Measurements from ENCODE around the gene HOXD8.

Gene HOXD8

GRCh38 chr2:176128982-176129796 lies at the start of gene HOXD8:
Gene HOXD8, plus strand, starts transcription at chr2:176129705. Its CDS starts 662 bp downstream, at chr2:176130367.
- peak; percentile 72 for DNase-seq

DNA sequence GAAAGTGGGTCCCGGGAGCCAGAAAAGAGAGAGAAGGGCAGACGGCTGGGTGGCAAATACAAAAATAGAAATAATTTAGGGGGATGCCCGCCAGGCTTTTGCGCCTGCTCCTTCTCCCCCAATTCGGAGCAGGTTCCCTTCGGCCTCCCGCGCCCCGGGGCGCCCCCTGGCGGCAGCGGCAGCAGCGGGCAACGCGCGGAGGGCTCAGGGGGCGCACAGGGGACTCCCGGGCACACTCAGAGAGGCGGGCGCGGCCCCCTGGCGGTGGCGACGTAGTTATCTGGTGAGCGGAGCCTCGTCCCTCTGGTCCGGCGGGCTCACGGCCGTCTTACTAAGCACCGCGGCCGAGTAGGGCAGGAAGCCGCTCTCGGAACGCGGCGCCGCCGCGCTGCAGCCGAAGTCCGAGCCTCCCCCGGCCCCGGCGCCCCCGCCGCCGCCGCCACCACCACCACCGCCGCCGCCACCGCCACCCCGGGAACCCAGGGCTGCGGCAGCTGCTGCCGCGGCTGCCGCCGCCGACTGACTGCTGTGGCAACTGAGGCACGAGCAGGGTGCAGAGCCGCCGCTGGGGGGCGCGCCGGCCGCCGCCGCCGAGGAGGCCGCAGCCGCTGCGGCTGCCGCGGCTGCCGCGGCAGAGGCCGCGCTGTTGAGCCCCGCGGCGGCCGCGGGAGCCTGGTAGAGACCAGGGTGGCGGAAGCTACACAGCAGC lies 49.5 kb upstream of the HOXD8 start:
- DNase-seq, result no peak

DNA sequence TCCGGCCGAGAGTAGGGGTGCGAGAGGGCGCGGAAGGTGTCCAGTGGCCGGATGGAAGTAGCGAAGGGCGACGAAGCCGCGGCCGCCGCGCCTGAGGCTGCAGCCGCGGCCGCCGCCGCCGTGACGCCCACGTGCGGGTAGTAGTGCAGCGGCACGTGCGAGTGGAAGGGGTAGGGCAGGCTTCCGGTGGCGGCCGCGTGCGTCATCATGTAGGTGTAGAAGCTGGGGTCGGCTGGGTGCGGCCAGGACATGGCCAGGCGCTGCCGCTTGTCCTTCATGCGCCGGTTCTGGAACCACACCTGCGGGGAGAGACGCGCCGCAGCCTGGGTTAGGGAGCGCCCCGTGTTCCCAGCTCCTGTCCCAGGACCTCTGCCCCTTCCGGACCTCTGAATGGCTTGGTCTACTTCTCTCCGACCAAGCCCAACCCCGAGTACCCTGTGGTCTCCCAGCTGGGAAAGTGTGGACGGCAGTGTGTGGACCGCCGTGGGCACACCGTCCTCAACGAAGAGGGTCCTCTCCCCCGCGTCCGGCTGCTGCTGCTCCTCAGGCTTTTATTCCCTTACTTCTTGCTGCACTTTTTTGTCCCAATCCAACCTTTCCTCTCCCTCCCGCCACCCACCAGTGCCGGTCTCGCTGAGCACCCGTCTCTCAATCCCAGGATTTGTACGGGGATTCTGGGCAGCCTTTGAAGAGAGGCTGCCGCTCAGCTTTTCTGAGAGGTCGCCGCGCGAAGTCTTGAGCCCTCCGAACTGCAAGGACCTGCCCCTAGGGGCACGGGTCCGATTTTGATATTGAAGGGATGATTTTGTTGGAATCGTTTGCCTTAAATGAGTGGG lies 48.7 kb upstream of the HOXD8 start:
- DNase-seq, result no peak

GRCh38 chr2:176081376-176081836 lies 48.1 kb upstream of the HOXD8 start:
- no peak for DNase-seq

DNA sequence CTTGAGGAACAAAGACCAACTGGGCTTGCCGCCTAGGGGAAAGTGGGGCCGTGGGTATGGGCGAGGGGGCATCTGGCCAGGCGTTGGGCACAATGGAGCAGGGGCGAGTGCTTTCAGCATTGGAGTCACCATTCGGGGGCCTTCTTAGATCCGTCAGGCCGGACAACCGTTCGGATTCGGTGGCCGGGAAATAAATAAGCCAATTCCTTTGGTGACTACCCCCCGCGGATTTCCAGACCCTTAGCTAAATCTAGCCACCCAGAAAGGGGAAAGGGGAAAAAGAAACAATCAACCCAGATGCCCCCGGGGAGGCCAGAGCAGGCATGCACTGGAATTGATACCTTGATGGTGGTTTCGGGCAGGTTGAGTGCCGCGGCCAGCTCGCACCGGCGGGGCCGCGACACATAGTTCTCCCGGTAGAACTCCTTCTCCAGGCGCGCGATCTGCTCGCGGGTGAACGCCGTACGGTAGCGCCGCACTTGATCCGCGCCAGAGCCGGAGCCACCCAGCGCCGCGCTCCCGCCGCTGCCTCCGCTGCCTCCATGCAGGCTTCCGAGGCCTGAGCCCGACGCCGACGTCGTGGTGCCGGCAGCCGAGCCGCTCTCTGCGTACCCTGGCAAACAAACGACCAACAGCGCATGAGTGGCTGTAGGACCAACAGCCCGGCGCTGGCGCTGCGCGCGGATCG lies 47.5 kb upstream of the HOXD8 start:
- DNase-seq, result no peak

GRCh38 chr2:176082525-176082823 lies 47.0 kb upstream of the HOXD8 start:
- DNase-seq, result no peak

DNA sequence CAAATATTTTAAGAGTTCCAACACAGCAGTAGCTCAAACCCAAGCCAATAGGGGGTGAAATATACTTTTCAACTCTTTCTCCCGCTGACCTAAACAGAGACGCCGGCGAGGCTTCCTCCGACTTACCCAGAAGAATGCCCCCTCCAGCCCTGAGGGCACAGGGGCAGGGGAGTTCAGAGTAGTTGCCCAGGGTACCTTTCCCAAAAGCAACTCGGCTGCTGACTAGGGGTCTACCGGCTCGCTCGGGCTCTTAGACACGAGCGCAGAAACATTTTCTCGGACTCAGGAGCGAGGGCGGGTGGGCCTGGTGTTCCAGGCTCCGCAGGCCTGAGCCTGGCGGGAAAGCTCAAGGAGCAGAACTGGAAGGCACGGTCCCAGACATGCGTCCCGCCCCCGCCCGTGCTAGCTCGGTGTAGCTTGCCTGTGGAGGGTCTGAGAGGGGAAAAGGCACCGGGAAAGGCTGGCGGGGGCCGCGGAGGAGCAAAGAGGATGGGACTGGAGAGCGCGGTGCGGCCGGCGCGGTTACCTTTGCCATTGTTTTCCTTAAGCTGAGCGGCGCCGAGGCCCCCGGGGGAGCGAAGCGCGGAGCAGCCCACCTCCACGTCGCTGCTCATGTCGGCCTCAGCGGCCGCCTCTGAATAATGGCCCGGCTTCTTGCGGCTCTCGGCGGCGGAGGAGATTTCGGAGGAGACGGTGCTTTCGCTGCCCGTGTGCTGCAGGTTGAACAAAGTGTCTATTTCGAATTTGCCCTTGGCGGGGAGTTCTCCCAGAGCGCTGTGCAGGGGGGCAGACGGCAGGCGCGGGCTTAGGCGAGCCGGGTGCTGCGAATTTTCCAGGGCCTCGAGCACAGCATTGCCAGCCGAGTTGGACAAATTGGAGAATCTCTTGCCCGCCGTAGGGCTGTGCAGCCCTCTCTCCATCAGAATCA lies 46.4 kb upstream of the HOXD8 start:
- DNase-seq, result no peak

GRCh38 chr2:176083796-176084261 lies 45.7 kb upstream of the HOXD8 start, which contains the start of gene EVX2:
Gene EVX2, minus strand, starts transcription at chr2:176083962. Its CDS starts 186 bp downstream, at chr2:176083776.
- no peak for DNase-seq

DNA sequence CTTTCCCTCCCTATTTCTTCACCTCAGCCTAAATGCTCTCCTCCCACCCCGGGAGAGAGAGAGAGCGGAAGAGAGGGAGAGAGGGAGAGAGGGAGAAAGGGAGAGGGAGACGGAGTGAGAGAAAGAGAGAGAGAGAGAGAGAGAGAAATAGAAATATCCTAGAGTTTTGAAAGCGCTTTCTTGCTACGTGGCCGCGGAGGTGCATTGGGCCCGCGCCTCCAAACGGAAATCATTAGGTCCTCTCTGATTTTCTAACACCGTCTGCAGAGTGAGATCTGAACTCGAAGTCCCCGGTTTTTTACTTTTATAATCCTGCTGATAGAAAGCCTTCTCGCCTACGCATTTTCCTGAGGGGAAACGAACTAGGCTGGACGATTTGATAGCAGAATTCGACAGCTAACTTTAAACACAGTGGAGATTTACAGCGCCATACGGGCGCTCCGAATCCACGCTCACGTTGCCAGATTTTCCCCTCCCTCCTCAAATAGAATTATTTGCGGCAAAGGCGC lies 44.8 kb upstream of the HOXD8 start:
- DNase-seq, result no peak

DNA sequence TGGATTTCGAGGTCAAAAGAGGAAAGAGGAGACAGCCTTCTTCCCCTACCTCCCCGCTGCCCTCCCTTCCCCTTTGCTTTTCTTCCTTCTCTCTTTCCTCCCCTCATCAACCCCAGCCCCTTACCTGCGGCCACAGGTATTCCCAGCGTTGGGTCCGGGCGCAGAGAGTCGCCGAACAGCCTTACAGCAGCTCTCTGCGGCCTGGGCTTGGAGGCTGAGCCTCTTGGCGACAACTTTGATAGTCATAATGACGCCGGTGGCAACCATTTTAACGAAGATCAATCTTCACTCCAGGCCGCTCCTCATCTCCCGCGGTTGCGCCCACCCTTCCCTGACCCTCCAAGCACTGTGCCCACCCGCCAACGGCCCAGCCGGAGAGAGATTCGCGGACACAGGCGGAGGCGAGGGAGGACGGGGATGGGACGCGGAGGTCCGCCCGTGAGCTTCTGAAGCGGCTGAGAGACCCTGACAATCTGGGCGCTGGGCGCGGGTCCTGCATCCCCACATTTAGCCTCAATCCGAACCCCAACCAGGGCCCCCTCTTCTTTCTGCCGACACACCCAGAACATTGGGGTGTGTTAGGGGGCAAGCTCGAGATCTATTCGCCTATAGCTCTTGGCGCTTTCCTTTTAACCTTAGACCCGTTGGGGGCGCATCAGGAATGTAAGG lies 44.3 kb upstream of the HOXD8 start:
- no peak for DNase-seq

DNA sequence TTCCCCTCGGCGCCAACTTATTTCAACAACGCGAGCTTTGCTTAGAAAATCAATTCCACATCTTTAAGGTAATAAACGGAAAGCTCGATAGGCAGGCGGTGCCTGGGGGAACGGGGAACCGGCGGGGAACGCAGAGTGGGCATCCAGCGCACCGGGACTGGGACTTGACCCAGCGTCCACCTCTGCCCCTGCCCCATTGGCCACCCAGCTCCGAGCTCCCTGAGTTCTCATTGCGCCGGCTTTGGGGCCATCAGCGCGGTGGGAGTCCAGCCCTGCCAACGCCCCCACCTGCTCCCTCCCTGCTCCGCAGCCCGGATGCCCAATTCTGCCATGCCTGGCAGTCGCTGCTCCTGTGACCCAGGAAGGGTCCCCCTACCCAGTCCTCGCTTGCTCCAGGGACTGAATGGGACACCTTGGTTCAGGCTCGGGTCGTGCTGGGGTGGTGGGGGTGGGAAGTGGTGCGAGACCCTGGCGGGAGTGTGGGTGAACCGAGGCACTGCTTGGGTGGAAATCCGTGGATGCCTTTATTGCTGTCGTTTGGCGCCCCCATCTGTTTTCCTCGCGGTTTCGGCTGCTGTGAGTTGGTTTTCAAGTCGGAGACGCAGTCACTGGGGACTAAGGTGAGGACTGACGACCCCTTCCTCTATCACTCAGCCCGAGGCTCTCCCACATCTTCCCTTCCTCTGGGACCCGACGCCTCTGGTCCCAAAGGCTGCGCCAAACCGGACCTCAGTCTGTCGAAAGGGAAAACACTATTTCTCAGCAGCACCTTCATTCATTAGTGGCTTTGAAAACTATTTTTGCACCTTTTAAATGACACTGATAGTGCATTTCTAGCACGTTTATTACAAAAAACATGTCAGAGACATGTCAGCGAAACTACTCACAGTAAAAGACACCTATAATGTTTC lies 43.4 kb upstream of the HOXD8 start:
- DNase-seq, result no peak

GRCh38 chr2:176087330-176088047 lies 42.0 kb upstream of the HOXD8 start:
- peak; percentile 53 for DNase-seq

- peak; percentile 42 for DNase-seq
Measured at GRCh38 chr2:176088048-176088936, 41.2 kb upstream of the HOXD8 start.

- DNase-seq, result no peak
Measured at GRCh38 chr2:176088937-176089842, 40.3 kb upstream of the HOXD8 start.

DNA sequence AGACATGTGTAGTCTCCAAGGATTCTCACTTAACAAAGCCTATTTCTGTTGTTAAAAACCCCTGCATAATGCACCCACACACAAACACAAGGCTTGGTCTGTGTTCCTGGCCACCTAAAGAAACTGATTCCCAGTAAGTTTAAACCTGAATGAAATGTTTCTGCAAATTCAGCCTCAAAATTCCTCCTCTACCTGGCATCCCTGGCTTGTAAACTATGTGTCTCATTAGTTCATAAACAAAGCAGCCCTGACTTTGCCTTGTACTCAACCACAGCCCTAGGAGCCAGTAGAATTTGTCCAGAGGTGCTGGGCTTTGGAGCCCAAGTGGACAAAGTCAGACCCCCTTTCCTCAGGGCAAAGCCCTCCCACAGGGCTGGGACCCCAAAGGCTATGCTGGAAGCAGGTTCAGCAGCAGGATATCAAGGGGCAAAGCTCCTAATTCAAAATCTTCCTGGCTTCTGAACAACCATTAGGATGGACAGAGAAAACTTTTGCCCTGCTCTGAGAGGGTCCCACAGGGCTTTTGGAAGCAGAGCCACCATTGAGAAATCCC lies 39.6 kb upstream of the HOXD8 start:
- no peak for DNase-seq

GRCh38 chr2:176090862-176091261 lies 38.6 kb upstream of the HOXD8 start:
- no peak for DNase-seq

All from DMS79 (cell line).